ENCODE measurements around the gene ADGRF4. TPM values are rescaled to one million over a fixed set of nuclear protein-coding genes. Genes with fewer than 3 reads are reported as not detected.
"Not testable (repeated sequence)": the region's sequence is repeated elsewhere in the genome, so short reads cannot be mapped to it uniquely, and the experiment has no call there.

The ADGRF4 gene
- polyA plus RNA-seq, 3 donors: 0.01 to 0.04 TPM; not detected in 1

- 53 to 83% (median 53%) methylated on average over 3 of the region's 3 CpGs for WGBS, 3 donors
- no peak overlapping the region for H3K27ac ChIP-seq (ENCODE audit: low read depth, low read length)
These were observed 23.8 kb downstream of the ADGRF4 start for GRCh38 chr6:47722194-47722593.

DNA sequence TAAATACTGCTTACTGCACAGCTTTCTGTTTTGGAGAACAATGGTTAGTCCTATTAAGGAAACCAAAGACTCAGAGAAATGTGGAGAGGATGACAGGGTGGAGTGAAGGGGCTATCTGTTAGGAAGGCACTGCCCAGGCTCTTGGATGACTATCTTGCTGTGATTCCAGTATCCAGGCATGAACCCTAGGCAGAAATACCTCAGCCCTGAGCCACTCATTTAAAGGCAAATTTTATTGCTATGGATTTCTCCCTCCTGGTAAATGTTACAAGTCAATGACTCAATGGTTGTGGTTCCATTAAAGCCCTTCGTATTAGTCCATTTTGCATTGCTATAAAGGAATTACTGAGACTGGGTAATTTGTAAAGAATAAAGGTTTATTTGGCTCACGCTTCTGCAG, 25.9 kb downstream of the ADGRF4 start:
- no peak overlapping the region for H3K27ac ChIP-seq (ENCODE audit: low read depth, low read length)
- WGBS, 3 donors: 91 to 92% (median 91%) methylated on average over 2 of the region's 2 CpGs

GRCh38 chr6:47727391-47727790, 29.0 kb downstream of the ADGRF4 start:
- WGBS, 3 donors: 43 to 58% (median 51%) methylated on average over 2 of the region's 2 CpGs
- H3K27ac ChIP-seq (ENCODE audit: low read depth, low read length): no peak overlapping the region

DNA sequence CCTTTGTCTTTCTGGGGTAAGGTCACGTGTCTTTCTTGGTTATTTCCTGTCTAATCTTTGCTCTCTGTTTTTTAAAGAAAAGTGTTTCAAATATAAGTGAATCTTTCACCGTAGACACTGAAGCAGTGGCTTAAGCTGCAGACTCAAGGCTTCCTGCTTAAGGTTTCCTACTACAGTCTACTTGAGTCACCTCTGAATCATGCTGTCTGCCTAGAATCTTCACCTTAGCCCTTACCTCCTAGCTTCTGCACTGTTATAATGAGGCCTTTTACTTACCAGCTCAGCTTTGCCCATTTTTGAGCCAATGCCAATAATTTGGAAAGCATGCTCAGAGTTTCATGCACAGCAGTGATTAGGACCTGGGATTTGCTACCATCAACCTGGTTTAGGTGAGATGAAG, 30.6 kb downstream of the ADGRF4 start:
- no peak overlapping the region for H3K27ac ChIP-seq (ENCODE audit: low read depth, low read length)
- 33 to 37% (median 36%) methylated on average over 2 of the region's 2 CpGs for WGBS, 3 donors

- no peak overlapping the region for H3K27ac ChIP-seq (ENCODE audit: low read depth, low read length)
- 78 to 95% (median 80%) methylated on average over 1 of the region's 1 CpG for WGBS, 3 donors
These were observed 31.1 kb downstream of the ADGRF4 start for GRCh38 chr6:47729457-47729856.

GRCh38 chr6:47733879-47734558, 35.6 kb downstream of the ADGRF4 start:
- 23 to 42% (median 39%) methylated on average over 2 of the region's 2 CpGs for WGBS, 3 donors
- H3K27ac ChIP-seq (ENCODE audit: low read depth, low read length): no peak overlapping the region

GRCh38 chr6:47734831-47735481, 36.6 kb downstream of the ADGRF4 start:
- 63 to 70% (median 67%) methylated on average over 4 of the region's 4 CpGs for WGBS, 3 donors
- no peak overlapping the region for H3K27ac ChIP-seq (ENCODE audit: low read depth, low read length)

GRCh38 chr6:47736083-47736700, 37.8 kb downstream of the ADGRF4 start:
- 64 to 78% (median 69%) methylated on average over 7 of the region's 7 CpGs for WGBS, 3 donors
- no peak overlapping the region for H3K27ac ChIP-seq (ENCODE audit: low read depth, low read length)

GRCh38 chr6:47737406-47737805, 39.0 kb downstream of the ADGRF4 start:
- 77 to 78% (median 77%) methylated on average over 2 of the region's 2 CpGs for WGBS, 3 donors
- H3K27ac ChIP-seq (ENCODE audit: low read depth, low read length): no peak overlapping the region

GRCh38 chr6:47740714-47741113, 42.3 kb downstream of the ADGRF4 start:
- H3K27ac ChIP-seq (ENCODE audit: low read depth, low read length): no peak overlapping the region
- WGBS, 3 donors: 74 to 81% (median 80%) methylated on average over 1 of the region's 1 CpG

- no peak overlapping the region for H3K27ac ChIP-seq (ENCODE audit: low read depth, low read length)
- 63 to 74% (median 71%) methylated on average over 2 of the region's 2 CpGs for WGBS, 3 donors
These were observed 43.4 kb downstream of the ADGRF4 start for GRCh38 chr6:47741807-47742206.

GRCh38 chr6:47743744-47744143, 45.4 kb downstream of the ADGRF4 start:
- no peak overlapping the region for H3K27ac ChIP-seq (ENCODE audit: low read depth, low read length)

DNA sequence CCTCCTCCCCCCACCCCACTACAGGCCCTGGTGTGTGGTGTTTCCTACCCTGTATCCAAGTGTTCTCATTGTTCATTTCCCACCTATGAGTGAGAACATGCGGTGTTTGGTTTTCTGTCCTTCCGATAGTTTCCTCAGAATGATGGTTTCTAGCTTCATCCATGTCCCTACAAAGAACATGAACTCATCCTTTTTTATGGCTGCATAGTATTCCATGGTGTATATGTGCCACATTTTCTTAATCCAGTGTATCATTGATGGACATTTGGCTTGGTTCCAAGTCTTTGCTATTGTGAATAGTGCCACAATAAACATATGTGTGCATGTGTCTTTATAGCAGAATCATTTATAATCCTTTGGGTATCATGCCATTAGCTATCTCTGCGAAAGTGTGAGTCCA, 46.9 kb downstream of the ADGRF4 start:
- WGBS, 3 donors: 95 to 97% (median 96%) methylated on average over 3 of the region's 3 CpGs
- not testable (repeated sequence) for H3K27ac ChIP-seq (ENCODE audit: low read depth, low read length)

GRCh38 chr6:47749757-47750156, 51.4 kb downstream of the ADGRF4 start:
- H3K27ac ChIP-seq (ENCODE audit: low read depth, low read length): no peak overlapping the region
- 51 to 57% (median 56%) methylated on average over 1 of the region's 1 CpG for WGBS, 3 donors

- WGBS, 3 donors: 75 to 83% (median 78%) methylated on average over 1 of the region's 1 CpG
- H3K27ac ChIP-seq (ENCODE audit: low read depth, low read length): no peak overlapping the region
These were observed 54.4 kb downstream of the ADGRF4 start for GRCh38 chr6:47752801-47753200.

DNA sequence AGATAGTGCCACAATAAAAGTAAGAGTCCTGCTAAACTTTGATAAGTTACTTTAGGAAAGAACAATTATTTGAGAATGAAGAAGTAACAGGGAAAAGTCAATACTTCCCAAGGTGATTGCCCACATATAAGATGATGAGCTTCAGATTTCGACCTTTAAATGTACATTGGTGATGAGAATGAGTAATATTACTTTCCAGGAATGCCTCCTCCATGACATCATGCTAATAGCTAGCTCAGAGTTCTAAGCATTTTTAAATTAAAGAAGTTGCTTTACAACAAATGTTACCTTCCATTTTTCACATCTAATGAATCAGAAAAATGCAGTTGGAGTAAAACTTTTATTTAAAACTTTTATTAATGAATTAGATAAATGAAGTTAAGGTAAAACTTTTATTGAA, 61.0 kb downstream of the ADGRF4 start:
- 56 to 67% (median 60%) methylated on average over 1 of the region's 1 CpG for WGBS, 3 donors
- no peak overlapping the region for H3K27ac ChIP-seq (ENCODE audit: low read depth, low read length)

- 90 to 97% (median 95%) methylated on average over 3 of the region's 3 CpGs for WGBS, 3 donors
These were observed 64.1 kb downstream of the ADGRF4 start for GRCh38 chr6:47762502-47762901.

DNA sequence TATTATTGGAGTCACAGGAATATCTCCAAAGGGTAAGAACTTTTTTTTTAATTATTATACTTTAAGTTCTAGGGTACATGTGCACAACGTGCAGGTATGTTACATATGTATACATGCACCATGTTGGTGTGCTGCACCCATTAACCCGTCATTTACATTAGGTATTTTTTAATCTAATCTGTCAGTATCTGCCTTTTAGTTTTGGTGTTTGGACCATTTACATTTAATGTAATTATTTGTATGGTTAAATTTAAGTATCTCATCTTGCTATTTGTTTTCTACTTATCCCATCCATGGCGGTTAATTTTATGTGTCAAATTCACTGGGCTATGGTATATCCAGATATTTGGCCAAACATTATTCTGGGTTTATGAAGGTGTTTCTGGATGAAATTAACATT, 68.1 kb downstream of the ADGRF4 start:
- WGBS, 3 donors: 83 to 90% (median 89%) methylated on average over 3 of the region's 3 CpGs
- H3K27ac ChIP-seq (ENCODE audit: low read depth, low read length): no peak overlapping the region

More at GRCh38 chr6:47762502-47762901, 64.1 kb downstream of the ADGRF4 start:
- H3K27ac ChIP-seq (ENCODE audit: low read depth, low read length): no peak overlapping the region

DNA sequence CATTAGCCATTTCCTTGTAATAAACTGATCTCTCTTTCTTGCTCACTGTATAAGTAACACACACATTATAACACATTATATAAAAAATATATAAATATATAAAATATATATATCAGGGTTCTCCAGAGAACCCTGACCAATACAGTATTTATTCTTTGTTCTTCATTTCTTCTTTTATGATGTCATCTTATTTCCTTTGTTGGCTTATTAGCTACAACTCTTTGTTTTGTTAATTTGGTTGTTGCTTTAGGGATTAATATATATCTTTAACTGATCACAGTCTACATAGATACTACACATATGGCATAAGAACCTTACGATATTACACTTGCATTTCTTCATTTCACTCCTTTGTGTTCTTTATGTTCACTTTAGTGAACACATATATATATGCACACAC, 68.7 kb downstream of the ADGRF4 start:
- 0 to 58% (median 41%) methylated on average over 1 of the region's 1 CpG for WGBS, 3 donors
- no peak overlapping the region for H3K27ac ChIP-seq (ENCODE audit: low read depth, low read length)

GRCh38 chr6:47769982-47770381, 71.6 kb downstream of the ADGRF4 start:
- H3K27ac ChIP-seq (ENCODE audit: low read depth, low read length): no peak overlapping the region
